ENCODE results near the gene ADAMTSL1.

Gene ADAMTSL1

DNA sequence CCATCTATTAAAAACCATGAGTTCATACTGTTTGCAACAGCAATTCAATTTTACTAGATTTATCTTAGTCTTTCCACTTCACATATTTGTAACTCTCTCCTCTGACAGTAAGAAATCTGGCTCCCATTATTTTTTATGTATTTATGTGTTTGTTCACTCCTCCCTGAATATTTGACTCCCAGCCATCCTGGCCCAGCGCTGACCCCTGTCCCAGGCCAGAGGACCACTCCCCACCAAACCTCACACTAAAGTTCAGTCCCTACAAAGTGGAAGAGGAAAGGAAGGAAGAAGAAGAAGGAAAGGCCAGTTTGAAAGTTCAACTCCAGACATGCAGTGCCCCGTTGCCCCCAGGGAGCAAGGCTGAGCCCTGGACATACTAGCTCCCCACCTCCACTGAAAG lies 271.8 kb downstream of the ADAMTSL1 start:
- DNase-seq, result no peak

DNA sequence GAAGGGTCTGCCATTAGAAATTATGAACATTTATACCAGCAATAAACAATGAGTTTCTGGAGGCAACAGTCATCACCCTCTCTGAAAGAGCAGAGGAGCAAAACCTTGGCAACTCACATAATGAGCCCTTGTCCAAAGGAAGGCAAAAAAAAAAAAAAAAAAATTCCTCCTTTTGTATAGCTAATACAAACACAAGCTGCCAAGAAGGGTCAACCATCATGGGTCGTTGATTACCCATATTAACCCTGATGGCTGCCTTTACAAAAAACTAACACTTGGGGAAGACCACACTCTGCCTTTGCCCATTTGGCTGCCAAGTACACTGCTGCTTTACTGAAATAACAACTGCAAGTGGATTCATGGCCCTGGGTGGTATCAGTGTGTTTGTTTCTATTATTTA lies 272.7 kb downstream of the ADAMTSL1 start:
- DNase-seq, result no peak

DNA sequence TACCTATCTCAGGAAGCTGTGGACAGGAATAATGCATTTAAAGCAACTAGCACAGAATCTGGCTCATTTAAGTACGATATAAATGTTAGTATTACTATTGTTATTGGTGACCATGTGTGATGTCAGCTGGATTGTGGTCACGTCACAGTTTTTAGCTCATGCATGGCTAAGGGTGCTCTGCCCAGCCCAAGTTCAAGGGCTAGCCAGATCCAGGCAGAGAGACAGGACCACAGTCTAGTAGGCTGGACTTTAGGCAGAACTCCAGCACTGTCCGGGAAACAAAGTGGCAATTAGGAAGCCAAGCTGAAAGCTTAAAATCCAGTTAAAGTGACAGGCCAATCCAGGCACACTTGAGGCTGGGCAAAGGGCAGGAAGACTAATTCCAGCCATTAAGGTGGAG lies 273.6 kb downstream of the ADAMTSL1 start:
- DNase-seq, result no peak

DNA sequence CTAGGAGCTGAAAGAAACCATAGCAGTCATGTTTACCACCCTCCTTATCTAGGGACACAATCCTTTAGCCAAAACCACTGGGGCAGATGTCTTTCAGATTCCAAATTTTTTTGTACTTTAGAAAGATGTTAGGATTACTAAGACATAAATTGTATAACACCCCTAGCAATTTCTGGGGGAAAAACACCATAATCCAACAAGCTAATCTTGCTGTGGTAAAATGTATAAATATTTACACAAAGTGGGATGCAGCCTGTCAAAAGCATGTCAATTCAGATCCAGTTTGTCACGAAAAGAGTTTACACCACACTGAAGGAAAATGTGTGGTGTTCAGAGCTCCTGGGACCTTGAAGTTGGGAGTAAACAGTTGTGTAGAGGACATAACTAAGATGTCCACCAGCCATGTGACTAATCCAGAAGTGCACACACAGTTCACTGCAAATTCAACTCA lies 274.3 kb downstream of the ADAMTSL1 start:
- no peak for DNase-seq

DNA sequence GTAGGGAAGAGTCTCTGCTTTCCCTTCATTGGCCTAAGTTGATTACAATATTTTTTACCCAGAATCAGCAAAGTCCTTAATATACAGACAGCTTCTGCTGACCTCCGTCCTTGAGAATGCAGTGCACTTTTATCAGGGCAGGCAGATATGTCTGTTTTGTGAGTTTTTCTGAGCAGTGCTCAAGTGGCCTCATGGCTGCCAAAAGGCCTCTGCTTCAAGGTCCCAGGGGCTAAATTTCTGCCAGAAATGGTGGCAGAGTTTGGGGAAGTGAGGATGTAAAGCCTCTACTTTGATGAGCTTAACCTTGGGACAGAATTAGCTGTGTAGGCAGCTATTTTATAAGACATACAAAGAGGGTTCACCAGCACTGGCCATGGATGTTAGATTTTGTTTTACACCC lies 275.8 kb downstream of the ADAMTSL1 start:
- DNase-seq, result no peak

DNA sequence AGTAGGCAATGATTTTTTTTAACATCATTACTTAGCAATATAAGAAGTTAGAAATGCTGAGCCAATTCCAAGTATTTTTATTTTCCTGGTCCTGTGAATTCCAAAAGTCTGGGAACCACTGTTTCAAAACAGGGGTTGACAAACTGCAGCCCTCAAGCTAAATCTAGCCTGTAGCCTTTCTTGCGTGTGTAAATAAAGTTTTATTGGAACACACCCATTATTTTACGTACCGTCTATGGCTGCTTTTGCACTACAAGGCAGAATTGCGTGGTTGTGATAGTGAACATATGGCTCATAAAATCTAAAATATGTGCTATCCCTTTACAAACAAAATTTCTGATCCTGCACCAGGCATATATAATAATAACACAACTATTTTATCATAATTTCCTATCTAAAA lies 280.0 kb downstream of the ADAMTSL1 start:
- no peak for DNase-seq

DNA sequence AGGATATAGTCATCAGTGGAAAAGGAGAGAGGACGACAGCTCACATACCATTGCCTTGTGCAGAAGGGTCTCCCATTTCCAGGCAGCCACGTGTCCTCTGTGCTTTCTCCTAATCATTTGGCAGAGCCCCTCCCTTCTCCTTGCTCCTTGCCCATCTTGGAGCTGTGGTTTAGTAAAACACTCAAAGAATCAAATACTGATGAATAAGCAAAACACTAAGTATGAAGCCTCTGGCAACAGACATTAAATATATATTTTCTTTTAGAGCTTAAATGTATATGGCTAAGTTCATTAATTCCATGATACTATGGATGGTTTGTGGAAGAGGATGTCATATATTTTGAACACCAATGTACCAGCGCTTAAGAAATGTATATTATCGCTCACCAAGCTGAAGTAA lies 280.6 kb downstream of the ADAMTSL1 start:
- no peak for DNase-seq

DNA sequence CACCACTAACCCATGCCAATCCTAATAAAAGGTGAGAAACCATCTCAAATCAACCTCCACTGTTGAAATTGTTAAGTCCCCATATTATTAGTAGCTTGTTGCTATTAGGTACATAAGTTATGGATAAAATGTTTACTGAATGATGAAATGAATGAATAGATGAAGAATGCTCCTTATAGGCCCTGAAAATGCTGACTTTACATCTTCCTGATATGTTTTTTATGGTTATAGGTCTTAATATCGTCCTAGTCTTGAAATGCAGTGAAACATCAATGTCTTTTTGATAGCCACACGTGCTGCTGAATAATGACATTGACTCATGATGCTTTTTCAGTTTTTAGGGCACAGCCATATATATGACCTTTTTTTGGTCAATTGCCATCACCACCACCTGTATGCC lies 281.3 kb downstream of the ADAMTSL1 start:
- no peak for DNase-seq

DNA sequence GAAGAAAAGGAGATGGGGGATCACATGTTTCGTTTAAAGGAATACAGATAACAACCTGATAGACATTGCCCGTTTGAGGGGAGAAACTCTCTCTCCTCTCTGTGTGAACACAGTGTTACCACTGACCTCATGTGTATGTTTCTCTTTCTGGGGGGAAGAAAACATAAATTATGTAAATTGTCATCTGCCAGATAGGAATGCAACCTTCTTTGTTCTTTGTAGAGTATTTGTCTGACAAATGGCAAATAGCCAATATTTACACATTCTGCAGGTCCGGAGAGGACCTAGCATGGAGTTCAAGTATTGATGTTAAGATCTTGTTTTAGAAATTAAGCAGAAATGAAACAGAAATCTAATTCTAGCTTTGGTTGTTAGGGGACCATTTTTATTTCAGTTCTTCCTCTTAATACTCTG lies 282.8 kb downstream of the ADAMTSL1 start:
- DNase-seq, result no peak

DNA sequence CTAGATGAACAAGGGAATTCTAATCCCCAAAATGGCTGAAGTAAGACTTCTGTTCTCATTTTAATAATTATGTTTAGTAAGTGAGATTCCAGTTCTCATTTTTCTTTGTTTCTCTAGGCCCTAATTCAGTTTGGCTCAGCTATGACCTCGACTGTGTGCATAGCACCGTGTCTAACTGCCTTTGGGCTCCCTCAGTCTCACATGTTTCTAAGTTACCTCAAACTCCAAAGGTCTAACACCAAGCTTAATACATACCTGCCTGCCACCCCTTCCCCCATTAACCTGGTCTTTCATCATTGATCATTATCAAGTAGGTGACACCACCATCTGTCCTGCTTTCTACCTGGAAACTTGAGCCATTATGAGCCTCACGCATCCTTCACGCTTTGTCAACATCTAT lies 285.9 kb downstream of the ADAMTSL1 start:
- no peak for DNase-seq

DNA sequence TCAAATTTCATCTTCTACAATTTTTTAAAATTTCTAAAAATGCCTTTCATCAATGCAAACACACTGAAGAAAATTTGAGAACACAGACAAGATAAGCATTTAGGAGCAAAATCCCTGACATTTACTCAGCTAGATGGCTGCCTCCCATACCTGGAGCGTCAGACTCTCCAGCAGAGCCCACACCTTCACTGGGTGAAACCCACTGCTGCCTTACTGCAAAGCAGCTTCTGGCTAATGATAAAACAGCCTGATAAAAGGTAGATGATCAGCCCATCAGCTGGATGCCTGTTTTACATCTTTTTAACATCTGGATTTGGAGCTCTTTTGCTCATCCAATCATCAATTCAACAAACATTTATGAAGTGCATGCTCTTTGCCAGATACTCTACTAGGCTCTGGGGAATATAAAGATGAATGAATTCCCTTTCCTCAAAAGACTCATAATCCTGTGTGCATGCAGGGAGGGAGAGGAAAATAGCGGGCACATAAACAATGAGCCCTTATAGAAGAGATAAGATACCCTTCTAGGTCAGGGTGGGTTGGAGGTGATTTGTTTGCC lies 287.9 kb downstream of the ADAMTSL1 start:
- no peak for DNase-seq

DNA sequence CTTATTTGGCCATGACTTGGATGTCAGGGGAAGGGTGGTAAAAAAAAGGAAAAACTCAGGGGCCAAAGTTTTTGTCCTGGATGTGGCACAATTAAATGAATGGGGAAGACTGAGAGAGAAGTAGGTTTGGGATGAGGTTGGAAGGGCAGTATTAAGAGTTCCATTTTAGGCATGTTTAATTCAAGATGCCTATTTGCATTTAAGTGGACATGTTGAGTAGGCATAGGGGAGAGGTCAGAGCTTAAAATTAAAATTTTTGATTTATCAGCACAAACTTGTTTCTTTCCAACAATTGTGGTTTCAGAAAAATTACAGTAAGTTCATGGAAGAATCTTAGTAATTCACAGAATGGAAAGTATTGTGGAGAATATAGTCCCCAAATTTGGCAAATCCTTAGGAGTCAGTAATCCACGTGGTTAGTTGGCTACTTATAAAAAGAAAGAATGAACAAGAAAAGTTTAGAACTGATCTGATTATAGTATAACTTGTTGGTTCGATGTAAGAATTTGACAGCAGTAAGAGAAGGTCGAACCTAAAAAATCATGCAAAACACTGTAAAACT lies 293.1 kb downstream of the ADAMTSL1 start:
- no peak for DNase-seq

DNA sequence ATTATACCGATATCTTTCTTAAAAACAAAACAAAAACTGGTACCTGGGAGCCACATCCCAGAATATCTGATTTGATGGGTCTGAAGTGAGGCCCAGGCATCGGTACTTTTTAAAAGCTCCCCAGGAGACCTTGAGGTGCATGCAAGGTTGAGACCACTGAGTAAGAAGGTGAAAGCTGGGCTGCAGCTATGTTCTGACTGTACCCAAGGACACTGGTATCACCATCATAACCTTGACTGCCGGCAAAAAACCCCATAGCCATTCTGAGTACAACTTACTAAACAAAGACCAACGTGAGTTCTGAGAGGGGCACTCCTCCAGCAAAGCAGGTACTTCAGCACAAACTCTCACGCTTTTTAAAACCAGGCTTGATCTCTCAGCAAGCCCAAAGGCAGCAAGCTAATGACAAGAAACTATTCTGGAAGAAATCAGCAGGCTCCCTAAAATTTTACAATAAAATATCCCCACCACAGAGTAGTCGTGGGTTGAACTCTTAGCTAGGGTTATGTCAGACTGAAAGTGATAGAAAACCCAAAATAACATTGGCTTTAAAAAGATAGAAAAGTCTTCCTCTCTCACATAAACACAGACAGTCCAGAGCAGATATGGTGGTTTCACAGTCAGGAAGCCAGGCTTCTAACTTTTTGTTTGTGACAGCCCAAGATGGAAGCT lies 295.1 kb downstream of the ADAMTSL1 start:
- no peak for DNase-seq

DNA sequence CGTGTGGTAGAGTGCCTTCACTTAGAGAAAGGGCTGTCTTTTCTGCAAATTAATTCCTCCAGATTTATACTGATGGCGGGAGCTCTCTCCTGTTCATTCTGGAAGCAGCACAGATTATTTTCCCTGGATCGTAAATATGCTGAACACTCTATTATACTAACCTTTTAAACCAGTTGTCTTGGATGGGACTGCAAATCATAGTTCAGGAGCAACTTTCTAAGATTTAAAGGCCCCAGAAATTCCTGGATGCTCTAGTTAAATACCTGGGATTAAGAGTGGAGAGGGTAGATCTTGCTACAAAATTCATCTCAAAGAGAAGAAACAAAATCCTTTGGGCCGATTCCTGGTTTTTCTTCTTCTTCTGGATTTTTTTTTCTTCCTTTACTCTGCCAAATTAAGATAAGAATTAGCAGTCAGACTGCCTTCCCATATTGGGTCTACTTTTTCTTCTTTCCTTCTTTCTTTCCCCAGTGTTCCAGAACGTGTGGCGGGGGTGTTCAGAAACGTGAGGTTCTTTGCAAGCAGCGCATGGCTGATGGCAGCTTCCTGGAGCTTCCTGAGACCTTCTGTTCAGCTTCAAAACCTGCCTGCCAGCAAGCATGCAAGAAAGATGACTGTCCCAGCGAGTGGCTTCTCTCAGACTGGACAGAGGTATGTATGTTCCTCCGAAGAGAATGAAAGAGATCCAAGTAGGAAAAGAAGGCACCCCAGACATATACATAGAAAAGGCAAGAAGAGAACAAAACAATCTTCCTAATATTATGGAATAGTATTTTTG lies 296.4 kb downstream of the ADAMTSL1 start:
- no peak for DNase-seq

DNA sequence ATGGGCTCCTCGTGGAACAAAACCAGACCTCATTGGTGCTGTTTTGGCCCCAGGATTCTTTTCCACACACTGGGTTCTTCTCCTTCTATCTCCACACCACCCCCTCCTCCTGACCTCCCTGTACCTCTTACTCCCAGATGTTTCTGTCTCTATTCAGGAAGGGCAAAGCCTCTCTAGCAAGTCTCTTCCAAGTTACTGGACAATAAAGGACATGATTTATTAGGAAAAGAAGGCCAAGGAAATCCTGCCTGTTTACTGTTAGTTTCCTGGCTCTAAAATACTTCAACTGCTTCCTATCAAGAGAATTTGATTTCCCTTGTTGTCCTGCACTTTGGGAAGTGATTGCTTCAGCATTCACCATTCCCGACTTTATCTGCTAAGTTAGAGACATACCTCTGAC lies 297.1 kb downstream of the ADAMTSL1 start:
- no peak for DNase-seq

DNA sequence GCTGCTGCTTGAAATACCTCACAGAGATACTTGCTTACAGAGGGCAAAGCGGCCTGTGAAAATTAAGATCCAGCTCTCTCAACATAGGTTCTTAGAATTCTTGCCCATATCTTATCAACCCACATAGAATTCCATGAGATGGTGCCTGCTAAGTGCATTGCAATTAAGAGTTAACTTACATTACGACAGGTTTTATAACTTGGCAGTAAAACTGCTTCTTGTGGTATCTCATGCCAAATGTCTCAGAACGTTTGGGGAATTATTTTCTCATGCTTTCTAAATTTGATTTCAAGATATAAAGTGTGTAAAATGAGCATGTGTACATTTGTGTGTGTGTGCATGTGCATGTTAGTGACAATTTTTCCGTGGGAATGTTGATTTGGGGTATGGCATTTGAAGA lies 297.8 kb downstream of the ADAMTSL1 start:
- no peak for DNase-seq

DNA sequence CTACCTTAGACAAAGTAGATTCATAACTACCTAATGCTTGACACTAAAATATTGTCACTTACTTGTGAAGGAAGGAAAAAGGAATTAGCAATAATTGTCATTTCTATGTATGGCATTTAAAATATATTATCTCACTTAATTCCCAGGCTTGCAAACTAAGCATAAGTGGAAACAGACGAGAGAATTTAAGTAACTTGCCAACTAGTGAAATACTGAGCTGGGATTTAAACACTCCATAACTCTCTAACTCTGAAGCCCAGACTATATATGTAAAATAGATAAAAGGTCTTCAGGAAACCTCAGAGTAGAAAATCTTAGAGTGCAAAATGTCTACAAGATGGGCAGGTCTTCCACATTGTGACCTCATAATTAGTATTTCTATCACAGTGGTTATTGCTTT lies 301.3 kb downstream of the ADAMTSL1 start:
- DNase-seq, result no peak

DNA sequence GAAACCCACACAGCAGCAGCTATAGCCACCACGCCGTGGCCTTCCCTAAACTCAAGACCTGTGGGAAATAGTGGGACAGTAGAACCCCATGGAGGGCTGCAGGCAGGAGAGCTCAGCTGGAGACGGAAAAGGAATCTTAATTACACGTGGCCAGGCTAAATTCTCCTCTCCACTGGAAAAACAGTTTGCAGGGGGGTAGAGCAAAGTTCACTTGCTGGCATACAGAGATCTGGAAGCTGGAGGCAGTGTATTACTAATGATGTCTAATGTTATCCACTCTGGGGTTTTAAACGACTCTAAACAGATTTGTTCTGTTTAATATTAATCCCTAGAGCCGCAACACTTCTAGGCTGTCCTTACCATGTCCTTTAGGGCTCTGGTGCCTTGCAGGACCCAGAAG lies 302.0 kb downstream of the ADAMTSL1 start:
- DNase-seq, result no peak

DNA sequence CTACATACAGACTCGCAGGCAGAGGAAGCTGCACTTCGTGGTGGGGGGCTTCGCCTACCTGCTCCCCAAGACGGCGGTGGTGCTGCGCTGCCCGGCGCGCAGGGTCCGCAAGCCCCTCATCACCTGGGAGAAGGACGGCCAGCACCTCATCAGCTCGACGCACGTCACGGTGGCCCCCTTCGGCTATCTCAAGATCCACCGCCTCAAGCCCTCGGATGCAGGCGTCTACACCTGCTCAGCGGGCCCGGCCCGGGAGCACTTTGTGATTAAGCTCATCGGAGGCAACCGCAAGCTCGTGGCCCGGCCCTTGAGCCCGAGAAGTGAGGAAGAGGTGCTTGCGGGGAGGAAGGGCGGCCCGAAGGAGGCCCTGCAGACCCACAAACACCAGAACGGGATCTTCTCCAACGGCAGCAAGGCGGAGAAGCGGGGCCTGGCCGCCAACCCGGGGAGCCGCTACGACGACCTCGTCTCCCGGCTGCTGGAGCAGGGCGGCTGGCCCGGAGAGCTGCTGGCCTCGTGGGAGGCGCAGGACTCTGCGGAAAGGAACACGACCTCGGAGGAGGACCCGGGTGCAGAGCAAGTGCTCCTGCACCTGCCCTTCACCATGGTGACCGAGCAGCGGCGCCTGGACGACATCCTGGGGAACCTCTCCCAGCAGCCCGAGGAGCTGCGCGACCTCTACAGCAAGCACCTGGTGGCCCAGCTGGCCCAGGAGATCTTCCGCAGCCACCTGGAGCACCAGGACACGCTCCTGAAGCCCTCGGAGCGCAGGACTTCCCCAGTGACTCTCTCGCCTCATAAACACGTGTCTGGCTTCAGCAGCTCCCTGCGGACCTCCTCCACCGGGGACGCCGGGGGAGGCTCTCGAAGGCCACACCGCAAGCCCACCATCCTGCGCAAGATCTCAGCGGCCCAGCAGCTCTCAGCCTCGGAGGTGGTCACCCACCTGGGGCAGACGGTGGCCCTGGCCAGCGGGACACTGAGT lies 303.2 kb downstream of the ADAMTSL1 start:
- no peak for DNase-seq

DNA sequence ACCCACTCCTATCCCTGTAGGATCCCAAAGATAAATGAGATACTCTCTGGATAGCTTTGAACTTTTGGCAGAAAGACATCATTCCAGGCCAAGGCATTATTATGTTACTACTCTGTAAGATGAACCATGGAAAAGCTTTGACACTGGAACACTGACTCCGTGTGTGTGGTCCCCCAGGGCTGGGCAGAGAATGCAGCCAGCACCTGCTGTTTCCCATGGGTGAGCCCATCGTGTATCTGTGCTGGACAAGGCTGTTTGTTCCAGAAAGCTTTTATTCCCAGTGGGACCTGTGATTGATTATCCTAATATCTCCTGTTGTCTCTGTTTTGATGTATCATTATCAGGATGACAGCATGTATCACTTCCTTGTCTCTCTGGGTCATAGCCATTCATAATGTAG lies 304.2 kb downstream of the ADAMTSL1 start:
- no peak for DNase-seq

DNA sequence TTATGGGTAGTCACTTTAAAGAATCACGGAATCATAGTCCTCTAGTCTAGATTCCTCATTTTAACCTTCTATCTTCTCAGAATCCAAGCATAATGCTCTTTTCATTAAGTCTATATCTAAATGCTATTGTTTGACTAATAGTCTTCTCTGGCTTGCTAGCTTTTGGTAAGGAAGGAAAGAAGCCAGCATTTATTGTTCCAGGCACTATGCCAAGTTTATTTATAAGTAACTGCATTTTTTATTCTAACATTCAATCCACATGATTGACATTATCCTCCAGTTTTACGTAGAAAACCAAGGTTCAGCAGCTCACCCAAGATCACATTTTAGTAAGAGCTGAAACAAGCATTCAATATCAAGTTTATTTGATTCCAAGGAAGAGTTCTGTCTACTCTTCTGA lies 304.9 kb downstream of the ADAMTSL1 start:
- DNase-seq, result no peak

DNA sequence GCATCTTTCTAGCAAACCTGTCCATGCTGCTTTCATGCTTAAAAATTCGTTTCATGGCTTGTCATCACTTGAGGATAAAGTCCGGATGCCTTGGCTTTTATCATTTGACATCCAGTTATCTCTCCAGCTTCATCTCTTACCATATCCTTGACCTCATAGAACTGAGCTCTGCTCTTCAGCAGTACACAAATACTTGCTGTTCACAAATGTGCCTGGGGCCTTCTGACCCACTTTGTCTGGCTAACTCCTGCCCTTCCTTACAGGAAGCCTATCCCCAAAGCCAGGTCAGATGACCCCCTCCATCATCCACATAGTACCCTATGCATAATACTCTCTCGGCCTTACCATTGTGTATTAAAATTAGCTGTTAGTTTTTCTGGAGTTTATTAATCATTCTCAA lies 310.0 kb downstream of the ADAMTSL1 start:
- no peak for DNase-seq

DNA sequence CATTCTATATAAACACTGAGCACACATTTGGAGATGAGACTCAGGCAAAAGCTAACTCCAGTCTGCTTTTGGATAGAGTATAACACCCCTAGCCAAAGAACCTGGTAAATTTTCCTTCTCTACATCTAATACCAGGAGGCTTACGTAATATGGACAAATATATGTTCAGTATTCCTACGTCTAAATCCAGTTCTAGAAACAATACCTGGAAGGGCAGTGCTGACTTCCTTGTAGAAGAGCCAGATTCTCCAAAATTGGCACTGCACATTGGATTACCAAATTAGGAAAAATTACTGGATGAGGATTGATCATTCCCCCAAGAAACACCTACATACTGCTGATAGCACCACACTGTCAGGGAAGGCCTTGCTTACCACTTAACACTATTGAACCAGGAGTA lies 311.7 kb downstream of the ADAMTSL1 start:
- no peak for DNase-seq

Data from GDM1 (cell line).